ENCODE measurements around the gene PARD3B. TPM values are rescaled to one million over a fixed set of nuclear protein-coding genes. Genes with fewer than 3 reads are reported as not detected.

The PARD3B gene
- total RNA-seq, 1 experiment from 2014 or later, result 7.6 TPM

GRCh38 chr2:204727368-204727767 is 182.1 kb downstream of the PARD3B start:
- H3F3A ChIP-seq (ENCODE audit: insufficient read depth, low read depth), result no peaks in the 10 kb centered on the region
- intact Hi-C loops (cut with micrococcal nuclease; ENCODE audit: unreplicated experiment), result no loop called here
- POLR2A ChIA-PET (ENCODE audit: unreplicated experiment), result no interaction called here
- H2AFZ ChIP-seq, result no peak overlapping the region
- CTCF ChIA-PET, result no interaction called here
- H3K4me2 ChIP-seq, result no peak overlapping the region
- H3K4me1 ChIP-seq (replicated peaks; ENCODE audit: insufficient read depth), result no peaks in the 10 kb centered on the region
- no peaks in the 10 kb centered on the region for H3K9me3 ChIP-seq (ENCODE audit: insufficient read depth, low read depth)
- DNase-seq, result no peak
- no TSS peak for BruUV-seq (replicated peaks)
- no peaks in the 10 kb centered on the region for H3K36me3 ChIP-seq (ENCODE audit: low read depth)
- H3K4me3 ChIP-seq, result no peak overlapping the region
- no peaks in the 10 kb centered on the region for H3K79me2 ChIP-seq (ENCODE audit: low read depth)
- no peak overlapping the region for H3K27ac ChIP-seq
- H3K9me2 ChIP-seq (ENCODE audit: insufficient read depth), result no peaks in the 10 kb centered on the region
- no peaks in the 10 kb centered on the region for H4K20me1 ChIP-seq (ENCODE audit: insufficient read depth)
- TF ChIP-seq, protein P1, sequence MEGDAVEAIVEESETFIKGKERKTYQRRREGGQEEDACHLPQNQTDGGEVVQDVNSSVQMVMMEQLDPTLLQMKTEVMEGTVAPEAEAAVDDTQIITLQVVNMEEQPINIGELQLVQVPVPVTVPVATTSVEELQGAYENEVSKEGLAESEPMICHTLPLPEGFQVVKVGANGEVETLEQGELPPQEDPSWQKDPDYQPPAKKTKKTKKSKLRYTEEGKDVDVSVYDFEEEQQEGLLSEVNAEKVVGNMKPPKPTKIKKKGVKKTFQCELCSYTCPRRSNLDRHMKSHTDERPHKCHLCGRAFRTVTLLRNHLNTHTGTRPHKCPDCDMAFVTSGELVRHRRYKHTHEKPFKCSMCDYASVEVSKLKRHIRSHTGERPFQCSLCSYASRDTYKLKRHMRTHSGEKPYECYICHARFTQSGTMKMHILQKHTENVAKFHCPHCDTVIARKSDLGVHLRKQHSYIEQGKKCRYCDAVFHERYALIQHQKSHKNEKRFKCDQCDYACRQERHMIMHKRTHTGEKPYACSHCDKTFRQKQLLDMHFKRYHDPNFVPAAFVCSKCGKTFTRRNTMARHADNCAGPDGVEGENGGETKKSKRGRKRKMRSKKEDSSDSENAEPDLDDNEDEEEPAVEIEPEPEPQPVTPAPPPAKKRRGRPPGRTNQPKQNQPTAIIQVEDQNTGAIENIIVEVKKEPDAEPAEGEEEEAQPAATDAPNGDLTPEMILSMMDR (conservative IDR thresholded peaks at IDR 0.05), result no peak
- TF ChIP-seq EZH2 (IDR thresholded peaks at IDR 0.05; ENCODE audit: low read depth), result no peak
- no peaks in the 10 kb centered on the region for H3K27me3 ChIP-seq (ENCODE audit: insufficient read depth, low read depth)

- no peak for DNase-seq
- no peaks in the 10 kb centered on the region for H3K9me3 ChIP-seq (ENCODE audit: insufficient read depth, low read depth)
- no peak overlapping the region for H3K4me2 ChIP-seq
- H3K9me2 ChIP-seq (ENCODE audit: insufficient read depth), result no peaks in the 10 kb centered on the region
- no peak overlapping the region for H3K4me3 ChIP-seq
- POLR2A ChIA-PET (ENCODE audit: unreplicated experiment), result no interaction called here
- no peaks in the 10 kb centered on the region for H4K20me1 ChIP-seq (ENCODE audit: insufficient read depth)
- TF ChIP-seq, protein P1 (conservative IDR thresholded peaks at IDR 0.05), result no peak
- no peak for TF ChIP-seq EZH2 (IDR thresholded peaks at IDR 0.05; ENCODE audit: low read depth)
- H3K4me1 ChIP-seq (replicated peaks; ENCODE audit: insufficient read depth), result no peaks in the 10 kb centered on the region
- CTCF ChIA-PET, result no interaction called here
- no peaks in the 10 kb centered on the region for H3F3A ChIP-seq (ENCODE audit: insufficient read depth, low read depth)
- H3K27me3 ChIP-seq (ENCODE audit: insufficient read depth, low read depth), result no peaks in the 10 kb centered on the region
- no peaks in the 10 kb centered on the region for H3K79me2 ChIP-seq (ENCODE audit: low read depth)
- no peak overlapping the region for H2AFZ ChIP-seq
- intact Hi-C loops (cut with micrococcal nuclease; ENCODE audit: unreplicated experiment), result no loop called here
- no peak overlapping the region for H3K27ac ChIP-seq
- BruUV-seq (replicated peaks), result no TSS peak
- H3K36me3 ChIP-seq (ENCODE audit: low read depth), result no peaks in the 10 kb centered on the region
Measured at GRCh38 chr2:204730603-204731002, 185.3 kb downstream of the PARD3B start.

GRCh38 chr2:204732019-204732418 is 186.7 kb downstream of the PARD3B start:
- TF ChIP-seq EZH2 (IDR thresholded peaks at IDR 0.05; ENCODE audit: low read depth), result no peak
- TF ChIP-seq, protein P1 (conservative IDR thresholded peaks at IDR 0.05), result no peak
- intact Hi-C loops (cut with micrococcal nuclease; ENCODE audit: unreplicated experiment), result no loop called here
- Histone ChIP-seq H3K27me3 (ENCODE audit: insufficient read depth, low read depth) (no peaks in the 10 kb centered on the region), H2AFZ (no peak overlapping the region), H3F3A (ENCODE audit: insufficient read depth, low read depth) (no peaks in the 10 kb centered on the region), H3K4me1 (replicated peaks; ENCODE audit: insufficient read depth) (no peaks in the 10 kb centered on the region), H4K20me1 (ENCODE audit: insufficient read depth) (no peaks in the 10 kb centered on the region), H3K4me3 (no peak overlapping the region), H3K9me2 (ENCODE audit: insufficient read depth) (no peaks in the 10 kb centered on the region), H3K4me2 (no peak overlapping the region), H3K27ac (no peak overlapping the region), H3K79me2 (ENCODE audit: low read depth) (no peaks in the 10 kb centered on the region), H3K36me3 (ENCODE audit: low read depth) (no peaks in the 10 kb centered on the region), H3K9me3 (ENCODE audit: insufficient read depth, low read depth) (no peaks in the 10 kb centered on the region)
- no peak for DNase-seq
- POLR2A ChIA-PET (ENCODE audit: unreplicated experiment), result no interaction called here
- no TSS peak for BruUV-seq (replicated peaks)
- CTCF ChIA-PET, result no interaction called here

Data from PC-9 (cell line).